Tibial nerve (tissue), 4 donors: ENCODE data around the gene FIBCD1. TPM values are rescaled to one million over a fixed set of nuclear protein-coding genes. Genes with fewer than 3 reads are reported as not detected.

Experiments used
- DNase-seq, 2 donors: peaks; one replicate each; pipeline ENCODE4 v3.0.0-alpha.2; 2019; ENCODE audit warnings: low spot score in 2 of 2
- H3K27ac ChIP-seq, 4 donors: fragments of 200-600 bp; sonication (generic) in 3 of 4; one replicate each; pipeline ENCODE4 v1.5.1; 2017 to 2019; ENCODE audit warnings: mild to moderate bottlenecking in 1 of 4
- H3K27me3 ChIP-seq, 2 donors: fragments of 200-600 bp; sonication (generic) in 1 of 2; one replicate each; pipeline versions ENCODE4 v1.5.1 to v1.6.0; 2017 to 2019
- H3K36me3 ChIP-seq, 3 donors: fragments of 200-600 bp; sonication (generic); one replicate each; pipeline ENCODE4 v1.5.1; 2018 to 2019
- H3K4me1 ChIP-seq, 4 donors: fragments of 200-600 bp; sonication (generic) in 3 of 4; one replicate each; pipeline ENCODE4 v1.5.1; 2017 to 2019
- H3K4me3 ChIP-seq, 4 donors: fragments of 200-600 bp; sonication (generic) in 3 of 4; one replicate each; pipeline ENCODE4 v1.5.1; 2017 to 2019; ENCODE audit warnings: mild to moderate bottlenecking in 1 of 4, moderate library complexity in 1 of 4
- H3K9me3 ChIP-seq, 4 donors: fragments of 200-600 bp; sonication (generic) in 3 of 4; one replicate each; pipeline ENCODE4 v1.5.1; 2017 to 2019
- EP300 ChIP-seq, 2 donors: sonication (generic); formaldehyde crosslinking; IDR thresholded peaks; one replicate each; pipeline ENCODE4 v1.6.1; 2017; ENCODE audit warnings: antibody characterized with exemption in 2 of 2, mild to moderate bottlenecking in 1 of 2
- POLR2A ChIP-seq, 2 donors: fragments of 450-650 bp; IDR thresholded peaks; one replicate each; pipeline ENCODE4 v1.6.1; 2017; ENCODE audit warnings: antibody characterized with exemption in 2 of 2, mild to moderate bottlenecking in 2 of 2, moderate library complexity in 2 of 2
- WGBS, 2 donors: methylation state at CpG; one replicate each; pipeline ENCODE4 v1.1.5; 2018; 5-methylcytosine and 5-hydroxymethylcytosine counted together
- total RNA-seq, 4 donors: library from RNA; depleted of rRNA; stranded (reverse); fragments of >200 nt; gene quantifications; one replicate each; pipeline ENCODE4 v1.1.0, GENCODE V29; 2016
- TF ChIP-seq, protein P1 (sequence below), 5 experiments: fragments of 200-600 bp in 3 of 5; fragments of 450-650 bp in 2 of 5; sonication (generic) in 3 of 5; IDR thresholded peaks; one replicate each; pipeline ENCODE4 v1.5.1; 2016 to 2019; ENCODE audit warnings: antibody characterized with exemption in 5 of 5, mild to moderate bottlenecking in 3 of 5, moderate library complexity in 2 of 5

FIBCD1 gene
- total RNA-seq, 4 donors from 2014 or later = not detected

GRCh38 chr9:130893341-130894101, 45.5 kb downstream of the FIBCD1 start:
- Histone ChIP-seq H3K4me3 (peak overlapping the region in 1 of 4 donors; percentile 18), H3K27ac (peak overlapping the region in 1 of 4 donors; percentile 44), H3K9me3 (no peaks in the 10 kb centered on the region), H3K27me3 (peaks cover 0 to 13% of the 10 kb centered on the region in 2 donors), H3K4me1 (peaks cover 0 to 36% (median 0%) of the 10 kb centered on the region in 4 donors), H3K36me3 (peaks cover 0 to 56% (median 4%) of the 10 kb centered on the region in 3 donors)
- TF ChIP-seq EP300 (IDR thresholded peaks at IDR 0.05) (no peak), POLR2A (IDR thresholded peaks at IDR 0.05) (no peak)
- TF ChIP-seq, protein P1, sequence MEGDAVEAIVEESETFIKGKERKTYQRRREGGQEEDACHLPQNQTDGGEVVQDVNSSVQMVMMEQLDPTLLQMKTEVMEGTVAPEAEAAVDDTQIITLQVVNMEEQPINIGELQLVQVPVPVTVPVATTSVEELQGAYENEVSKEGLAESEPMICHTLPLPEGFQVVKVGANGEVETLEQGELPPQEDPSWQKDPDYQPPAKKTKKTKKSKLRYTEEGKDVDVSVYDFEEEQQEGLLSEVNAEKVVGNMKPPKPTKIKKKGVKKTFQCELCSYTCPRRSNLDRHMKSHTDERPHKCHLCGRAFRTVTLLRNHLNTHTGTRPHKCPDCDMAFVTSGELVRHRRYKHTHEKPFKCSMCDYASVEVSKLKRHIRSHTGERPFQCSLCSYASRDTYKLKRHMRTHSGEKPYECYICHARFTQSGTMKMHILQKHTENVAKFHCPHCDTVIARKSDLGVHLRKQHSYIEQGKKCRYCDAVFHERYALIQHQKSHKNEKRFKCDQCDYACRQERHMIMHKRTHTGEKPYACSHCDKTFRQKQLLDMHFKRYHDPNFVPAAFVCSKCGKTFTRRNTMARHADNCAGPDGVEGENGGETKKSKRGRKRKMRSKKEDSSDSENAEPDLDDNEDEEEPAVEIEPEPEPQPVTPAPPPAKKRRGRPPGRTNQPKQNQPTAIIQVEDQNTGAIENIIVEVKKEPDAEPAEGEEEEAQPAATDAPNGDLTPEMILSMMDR (IDR thresholded peaks at IDR 0.05) = peak in 3 of 5 experiments; percentile 20 to 55 (median 41)
- 65 to 74% methylated on average over 31 to 33 of the region's 34 CpGs for WGBS, 2 donors
- peak in 1 of 2 donors; percentile 30 for DNase-seq

GRCh38 chr9:130892477-130893304, 46.4 kb downstream of the FIBCD1 start:
- Histone ChIP-seq H3K36me3 (peaks cover 4 to 64% (median 7%) of the 10 kb centered on the region in 3 donors), H3K4me3 (no peak overlapping the region), H3K9me3 (no peaks in the 10 kb centered on the region), H3K4me1 (peaks cover 0 to 36% (median 0%) of the 10 kb centered on the region in 4 donors), H3K27ac (no peak overlapping the region), H3K27me3 (peaks cover 0 to 5% of the 10 kb centered on the region in 2 donors)
- WGBS, 2 donors = 64 to 72% methylated on average over 24 of the region's 24 CpGs
- TF ChIP-seq EP300 (IDR thresholded peaks at IDR 0.05) = no peak
- TF ChIP-seq, protein P1 (IDR thresholded peaks at IDR 0.05) = no peak
- DNase-seq = no peak

GRCh38 chr9:130891688-130892476, 47.2 kb downstream of the FIBCD1 start:
- Histone ChIP-seq H3K27me3 (no peaks in the 10 kb centered on the region), H3K27ac (no peak overlapping the region), H3K4me1 (peaks cover 0 to 36% (median 0%) of the 10 kb centered on the region in 4 donors), H3K36me3 (peaks cover 6 to 72% (median 7%) of the 10 kb centered on the region in 3 donors), H3K9me3 (no peaks in the 10 kb centered on the region), H3K4me3 (no peak overlapping the region)
- 72 to 73% methylated on average over 18 of the region's 18 CpGs for WGBS, 2 donors
- TF ChIP-seq POLR2A (IDR thresholded peaks at IDR 0.05) (no peak), EP300 (IDR thresholded peaks at IDR 0.05) (no peak)
- TF ChIP-seq, protein P1 (IDR thresholded peaks at IDR 0.05) = no peak
- DNase-seq = no peak

- Histone ChIP-seq H3K27ac (no peak overlapping the region), H3K27me3 (no peaks in the 10 kb centered on the region), H3K9me3 (no peaks in the 10 kb centered on the region), H3K4me3 (no peak overlapping the region), H3K4me1 (peaks cover 0 to 36% (median 0%) of the 10 kb centered on the region in 4 donors), H3K36me3 (peaks cover 7 to 80% (median 12%) of the 10 kb centered on the region in 3 donors)
- DNase-seq = no peak
- TF ChIP-seq POLR2A (IDR thresholded peaks at IDR 0.05) (no peak), EP300 (IDR thresholded peaks at IDR 0.05) (no peak)
- TF ChIP-seq, protein P1 (IDR thresholded peaks at IDR 0.05) = no peak
- 78 to 82% methylated on average over 20 of the region's 20 CpGs for WGBS, 2 donors
Observed at GRCh38 chr9:130890870-130891687, 48.0 kb downstream of the FIBCD1 start.
